A673 (cell line): ENCODE data around the gene TWSG1.

Experiments
- CTCF ChIP-seq: fragments of 300-800, 200-600 bp; sonication (generic); conservative IDR thresholded peaks from 2 replicates; pipeline ENCODE4 v1.5.1; 2017; ENCODE audit warnings: low read depth, mild to moderate bottlenecking, antibody characterized with exemption, low read length, moderate library complexity, mixed read lengths
- EZH2 ChIP-seq: fragments of 200-600 bp; sonication (generic); IDR thresholded peaks from 2 replicates; pipeline ENCODE4 v1.6.1; 2017; ENCODE audit warnings: borderline replicate concordance, low read depth, mild to moderate bottlenecking, mixed read lengths, antibody characterized with exemption, low read length; ENCODE audit not compliant: poor library complexity, severe bottlenecking

GRCh38 chr18:9379118-9379517, 44.5 kb downstream of the TWSG1 start:
- TF ChIP-seq EZH2 = no peak
- no peak for TF ChIP-seq CTCF
